ENCODE measurements around the gene NFIX. TPM values are rescaled to one million over a fixed set of nuclear protein-coding genes. Genes with fewer than 3 reads are reported as not detected.
A peak's percentile ranks its signal among the peaks of the same experiment; 100 is the strongest.

The NFIX gene
- total RNA-seq, 2 donors from 2014 or later, result 16.9 to 26.7 TPM

DNA sequence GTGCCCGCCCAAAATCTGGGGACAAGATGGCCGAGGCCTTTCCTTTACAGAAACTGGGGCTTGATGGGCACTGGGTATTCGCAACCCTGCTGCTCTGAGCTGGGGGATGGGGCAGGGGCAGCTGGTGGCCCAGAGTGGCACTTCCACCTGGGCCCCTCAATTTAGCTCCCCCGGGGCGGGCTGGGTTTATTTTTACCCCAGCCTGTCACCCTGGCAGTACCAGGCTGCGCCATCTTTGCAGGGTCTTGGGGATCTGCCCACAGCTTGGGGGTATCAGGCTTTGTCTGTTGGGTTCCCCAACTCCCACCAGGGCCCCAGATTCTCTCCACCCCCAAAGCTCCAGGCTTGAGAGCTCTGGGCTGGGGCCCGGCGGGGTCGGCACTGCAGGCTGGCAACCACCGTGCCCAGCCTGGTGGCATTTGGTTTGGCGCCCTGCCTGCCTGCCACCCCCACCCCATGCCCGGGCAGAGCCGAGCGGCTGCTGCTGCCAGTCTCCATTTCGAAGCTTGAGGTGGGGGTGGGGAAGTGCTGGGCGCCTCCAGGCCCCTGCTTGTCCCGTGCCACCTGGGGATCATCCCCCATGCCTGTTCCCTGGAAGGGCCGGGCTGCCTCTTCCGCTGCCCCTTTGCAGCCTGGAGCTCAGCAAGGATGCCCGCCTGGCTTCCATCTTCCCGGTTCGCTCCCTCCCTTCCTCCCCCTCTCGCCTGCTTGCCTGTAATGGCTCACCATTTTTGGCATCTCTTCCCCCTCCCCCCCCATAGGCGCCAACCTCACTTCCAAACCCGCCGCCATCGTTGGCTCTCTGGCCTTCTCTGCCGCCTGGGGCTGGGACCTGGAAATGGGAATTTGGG lies 11.4 kb downstream of the NFIX start:
- intact Hi-C loops (cut with DNase I), result no loop called here
- no peaks in the 10 kb centered on the region for H3K27me3 ChIP-seq
- H3K27ac ChIP-seq, result peak overlapping the region in 3 of 4 donors; percentile 11 to 63 (median 57)
- peaks cover 60% of the 10 kb centered on the region for H3K4me1 ChIP-seq
- DNase-seq, result no peak
- no peaks in the 10 kb centered on the region for H3K9me3 ChIP-seq
- 63 to 83% methylated on average over 21 to 27 of the region's 28 CpGs for WGBS, 2 donors
- H3K36me3 ChIP-seq (replicated peaks in 1 of 2; ENCODE audit: insufficient read depth in 1 of 2, low read depth in 2 of 2), result no peaks in the 10 kb centered on the region
- TF ChIP-seq, protein P1, sequence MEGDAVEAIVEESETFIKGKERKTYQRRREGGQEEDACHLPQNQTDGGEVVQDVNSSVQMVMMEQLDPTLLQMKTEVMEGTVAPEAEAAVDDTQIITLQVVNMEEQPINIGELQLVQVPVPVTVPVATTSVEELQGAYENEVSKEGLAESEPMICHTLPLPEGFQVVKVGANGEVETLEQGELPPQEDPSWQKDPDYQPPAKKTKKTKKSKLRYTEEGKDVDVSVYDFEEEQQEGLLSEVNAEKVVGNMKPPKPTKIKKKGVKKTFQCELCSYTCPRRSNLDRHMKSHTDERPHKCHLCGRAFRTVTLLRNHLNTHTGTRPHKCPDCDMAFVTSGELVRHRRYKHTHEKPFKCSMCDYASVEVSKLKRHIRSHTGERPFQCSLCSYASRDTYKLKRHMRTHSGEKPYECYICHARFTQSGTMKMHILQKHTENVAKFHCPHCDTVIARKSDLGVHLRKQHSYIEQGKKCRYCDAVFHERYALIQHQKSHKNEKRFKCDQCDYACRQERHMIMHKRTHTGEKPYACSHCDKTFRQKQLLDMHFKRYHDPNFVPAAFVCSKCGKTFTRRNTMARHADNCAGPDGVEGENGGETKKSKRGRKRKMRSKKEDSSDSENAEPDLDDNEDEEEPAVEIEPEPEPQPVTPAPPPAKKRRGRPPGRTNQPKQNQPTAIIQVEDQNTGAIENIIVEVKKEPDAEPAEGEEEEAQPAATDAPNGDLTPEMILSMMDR (IDR thresholded peaks at IDR 0.05), result no peak
- no peak for TF ChIP-seq POLR2A (IDR thresholded peaks at IDR 0.05)
- ATAC-seq, result no peak
- H3K4me3 ChIP-seq, result no peak overlapping the region

DNA sequence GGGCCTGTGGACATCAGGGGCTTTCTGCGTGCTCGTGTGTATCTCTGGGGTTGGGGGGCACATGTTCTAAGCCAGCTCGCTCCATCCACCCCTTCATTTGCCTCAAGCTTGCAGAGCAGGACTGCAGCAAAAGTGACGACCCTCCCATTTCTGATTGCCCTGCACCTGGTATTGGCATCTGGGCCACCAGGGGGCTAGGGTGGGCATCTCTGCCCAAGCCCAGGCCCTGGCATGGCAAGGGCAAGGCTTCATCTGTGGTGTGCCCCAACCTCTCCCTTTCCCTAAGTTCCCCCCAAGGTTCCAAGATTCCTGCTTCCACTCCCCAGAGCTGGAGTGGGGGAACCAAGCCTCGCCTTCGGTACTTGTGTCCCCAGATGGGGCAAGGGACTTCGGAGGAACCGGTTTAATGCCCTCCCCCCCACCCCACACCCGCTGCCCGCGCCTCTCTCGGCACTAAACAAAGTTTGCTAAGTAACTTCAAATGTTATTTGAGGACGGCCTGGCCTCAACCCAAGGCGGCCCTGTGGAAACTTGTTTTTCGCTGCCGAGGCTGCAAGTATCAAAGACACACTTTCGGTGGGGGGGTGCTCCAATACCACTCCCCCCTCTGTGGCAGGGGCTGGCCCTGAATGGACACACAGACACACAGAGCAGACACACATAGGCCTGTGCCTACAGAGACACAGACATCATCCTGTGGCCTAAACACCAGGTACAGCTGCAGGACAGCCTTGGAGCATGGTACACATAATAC lies 12.2 kb downstream of the NFIX start:
- DNase-seq, result peak; percentile 73 to 84 (median 74)
- no peaks in the 10 kb centered on the region for H3K9me3 ChIP-seq
- intact Hi-C loops (cut with DNase I), result no loop called here
- ATAC-seq, result peak; percentile 76
- H3K36me3 ChIP-seq (replicated peaks in 1 of 2; ENCODE audit: insufficient read depth in 1 of 2, low read depth in 2 of 2), result no peaks in the 10 kb centered on the region
- H3K27me3 ChIP-seq, result no peaks in the 10 kb centered on the region
- H3K27ac ChIP-seq, result peak overlapping the region; percentile 4 to 63 (median 34)
- 20 to 27% methylated on average over 15 to 17 of the region's 17 CpGs for WGBS, 2 donors
- no peak for TF ChIP-seq POLR2A (IDR thresholded peaks at IDR 0.05)
- TF ChIP-seq, protein P1 (IDR thresholded peaks at IDR 0.05), result peak in 1 of 7 experiments; percentile 17
- peaks cover 52% of the 10 kb centered on the region for H3K4me1 ChIP-seq
- no peak overlapping the region for H3K4me3 ChIP-seq

DNA sequence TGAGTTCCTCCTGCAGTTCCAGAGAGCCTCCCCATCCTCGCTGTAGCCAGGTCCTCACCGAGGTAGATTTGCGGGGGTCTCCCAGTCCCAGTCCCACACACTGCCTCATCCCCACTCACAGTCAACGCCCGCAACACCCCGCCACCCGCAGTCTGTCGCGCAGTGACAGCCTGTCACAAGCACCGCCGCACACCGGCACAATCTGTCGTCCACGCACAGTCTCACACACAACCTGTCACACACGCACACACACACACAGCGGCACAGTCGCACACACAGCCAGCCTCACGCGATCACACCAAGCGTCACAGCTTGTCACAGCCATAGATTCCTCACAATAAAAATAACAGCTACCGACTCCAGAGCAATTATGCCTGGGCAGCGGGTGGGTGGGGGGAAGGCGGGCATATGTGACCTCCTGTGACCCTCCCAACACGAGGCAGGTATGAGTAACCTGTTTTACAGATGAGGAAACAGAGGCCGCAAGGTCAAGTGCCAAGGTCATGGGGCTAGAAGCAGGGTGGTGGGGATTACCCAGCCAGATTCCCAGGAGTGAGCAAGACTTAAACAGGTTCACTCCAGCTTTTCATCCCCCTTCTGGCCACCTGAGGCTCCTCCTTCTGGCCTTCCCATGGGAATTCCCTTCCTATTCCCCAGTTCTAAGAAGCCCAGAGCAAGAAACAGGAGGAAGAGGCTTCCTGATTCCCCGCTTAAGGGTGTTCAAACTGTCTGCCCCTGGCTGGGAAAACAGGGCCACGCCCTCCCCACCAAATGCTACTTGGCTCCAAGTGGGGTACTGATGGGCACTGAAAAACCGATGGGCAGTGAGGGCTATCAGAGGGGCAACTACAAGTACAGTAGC lies 13.9 kb downstream of the NFIX start:
- ATAC-seq (no peak), DNase-seq (no peak)
- TF ChIP-seq, protein P1 (IDR thresholded peaks at IDR 0.05), result no peak
- no peak for TF ChIP-seq POLR2A (IDR thresholded peaks at IDR 0.05)
- WGBS, 2 donors, result 85 to 90% methylated on average over 28 of the region's 28 CpGs
- intact Hi-C loops (cut with DNase I), result no loop called here
- no peaks in the 10 kb centered on the region for H3K9me3 ChIP-seq
- peak overlapping the region in 1 of 4 donors; percentile 21 for H3K27ac ChIP-seq
- H3K4me3 ChIP-seq, result no peak overlapping the region
- H3K4me1 ChIP-seq, result peaks cover 44% of the 10 kb centered on the region
- no peaks in the 10 kb centered on the region for H3K27me3 ChIP-seq
- H3K36me3 ChIP-seq (replicated peaks in 1 of 2; ENCODE audit: insufficient read depth in 1 of 2, low read depth in 2 of 2), result no peaks in the 10 kb centered on the region

DNA sequence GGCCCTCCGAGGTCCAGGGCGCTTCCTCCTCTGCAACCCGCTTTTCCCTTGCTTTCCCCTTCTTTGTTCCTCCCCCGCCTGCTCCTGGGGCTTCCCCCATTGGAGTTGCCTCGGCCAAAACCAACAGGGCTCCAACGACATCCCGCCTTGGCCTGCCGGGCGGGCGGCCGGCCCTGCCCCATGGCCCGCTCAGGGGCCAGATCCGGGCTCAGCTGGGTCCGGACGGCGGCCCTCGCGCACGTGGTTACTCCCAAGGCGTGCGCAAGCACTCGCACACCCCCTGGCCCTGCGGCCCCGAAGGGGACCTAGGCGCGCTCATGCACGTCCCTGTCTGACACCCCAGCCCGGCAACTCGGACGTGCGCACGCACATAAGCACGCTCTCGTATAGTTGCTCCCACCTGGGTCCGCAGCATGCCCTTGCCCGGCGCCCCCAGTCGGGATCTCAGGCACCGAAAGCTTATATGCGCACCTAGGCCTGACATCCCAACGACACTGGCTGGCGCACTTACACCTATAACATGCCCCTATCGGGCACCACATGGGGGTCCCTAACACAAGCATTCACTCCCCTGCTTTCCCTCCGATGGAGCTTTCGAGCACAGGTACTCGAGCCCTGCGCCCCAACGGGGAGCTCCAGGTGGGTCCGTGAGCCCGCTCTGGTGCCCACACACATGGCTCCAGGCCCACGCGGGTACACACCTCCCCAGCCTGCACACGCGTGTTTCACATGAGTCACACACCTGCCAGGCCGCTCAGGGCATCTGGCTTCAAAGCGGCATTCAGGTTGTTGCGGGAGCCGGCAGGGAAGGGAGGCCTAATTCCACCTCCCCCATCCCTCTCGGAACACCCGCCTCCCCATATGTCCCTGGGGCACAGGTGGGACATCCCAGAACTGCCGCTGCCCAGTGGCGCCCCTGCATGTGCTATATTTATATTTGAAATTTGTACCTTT lies 15.0 kb downstream of the NFIX start:
- TF ChIP-seq, protein P1 (IDR thresholded peaks at IDR 0.05), result no peak
- TF ChIP-seq POLR2A (IDR thresholded peaks at IDR 0.05), result no peak
- no peaks in the 10 kb centered on the region for H3K27me3 ChIP-seq
- no peak for ATAC-seq
- H3K4me3 ChIP-seq, result no peak overlapping the region
- intact Hi-C loops (cut with DNase I), result no loop called here
- H3K9me3 ChIP-seq, result no peaks in the 10 kb centered on the region
- peaks cover 44% of the 10 kb centered on the region for H3K4me1 ChIP-seq
- 71 to 84% methylated on average over 43 to 62 of the region's 62 CpGs for WGBS, 2 donors
- no peak for DNase-seq
- H3K36me3 ChIP-seq (replicated peaks in 1 of 2; ENCODE audit: insufficient read depth in 1 of 2, low read depth in 2 of 2), result no peaks in the 10 kb centered on the region
- no peak overlapping the region for H3K27ac ChIP-seq

Data from body of pancreas (tissue), 4 donors.